GM19397 (cell line): Measurements from ENCODE around the gene ZFAND2B.
A peak's percentile ranks its signal among the peaks of the same experiment; 100 is the strongest.

Source experiments
- ATAC-seq: cut with Tn5 transposase; IDR thresholded peaks from one replicate; pipeline ENCODE4 v1.9.1; 2021; ENCODE audit warnings: mild to moderate bottlenecking, moderate library complexity; ENCODE audit not compliant: unreplicated experiment

The ZFAND2B gene

DNA sequence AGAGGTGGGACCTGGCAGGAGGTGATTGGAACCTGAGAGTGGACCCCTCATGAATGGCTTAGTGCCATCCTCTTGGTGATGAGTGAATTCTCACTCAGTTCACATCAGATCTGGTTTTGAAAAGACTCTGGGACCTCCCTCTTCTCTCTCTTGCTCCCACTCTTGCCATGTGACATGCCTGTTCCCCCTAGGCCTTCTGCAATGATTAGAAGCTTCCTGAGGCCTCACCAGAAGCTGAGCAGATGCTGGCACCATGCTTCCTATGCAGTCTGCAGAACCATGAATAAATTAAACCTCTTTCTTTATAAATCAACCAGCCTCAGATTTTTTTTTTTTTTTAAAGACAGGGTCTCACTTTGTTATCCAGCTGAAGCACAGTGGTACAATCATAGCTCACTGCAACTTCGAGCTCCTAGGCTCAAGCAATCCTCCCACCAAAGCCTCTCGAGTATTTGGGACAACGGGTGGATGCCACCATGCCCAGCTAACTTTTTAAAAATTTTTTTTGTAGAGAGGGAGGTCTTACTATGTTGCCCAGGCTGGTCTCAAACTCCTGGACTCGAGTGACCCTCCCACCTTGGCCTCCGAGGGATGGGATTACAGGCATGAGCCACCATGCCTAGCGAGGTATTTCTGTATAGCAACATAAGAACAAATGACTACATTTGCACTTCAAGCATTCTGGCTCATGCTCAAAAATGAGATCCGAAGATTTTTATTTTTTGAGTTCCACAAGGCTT lies 2.0 kb upstream of the ZFAND2B start:
- no peak for ATAC-seq

GRCh38 chr2:219205165-219205538 lies 1.4 kb upstream of the ZFAND2B start:
- no peak for ATAC-seq

- no peak for ATAC-seq
Observed at GRCh38 chr2:219205981-219206327, 628 bp upstream of the ZFAND2B start.

GRCh38 chr2:219207134-219207883 lies 727 bp downstream of the ZFAND2B start:
- ATAC-seq = no peak

- ATAC-seq = no peak
Observed at GRCh38 chr2:219207884-219208740, 1.5 kb downstream of the ZFAND2B start.

DNA sequence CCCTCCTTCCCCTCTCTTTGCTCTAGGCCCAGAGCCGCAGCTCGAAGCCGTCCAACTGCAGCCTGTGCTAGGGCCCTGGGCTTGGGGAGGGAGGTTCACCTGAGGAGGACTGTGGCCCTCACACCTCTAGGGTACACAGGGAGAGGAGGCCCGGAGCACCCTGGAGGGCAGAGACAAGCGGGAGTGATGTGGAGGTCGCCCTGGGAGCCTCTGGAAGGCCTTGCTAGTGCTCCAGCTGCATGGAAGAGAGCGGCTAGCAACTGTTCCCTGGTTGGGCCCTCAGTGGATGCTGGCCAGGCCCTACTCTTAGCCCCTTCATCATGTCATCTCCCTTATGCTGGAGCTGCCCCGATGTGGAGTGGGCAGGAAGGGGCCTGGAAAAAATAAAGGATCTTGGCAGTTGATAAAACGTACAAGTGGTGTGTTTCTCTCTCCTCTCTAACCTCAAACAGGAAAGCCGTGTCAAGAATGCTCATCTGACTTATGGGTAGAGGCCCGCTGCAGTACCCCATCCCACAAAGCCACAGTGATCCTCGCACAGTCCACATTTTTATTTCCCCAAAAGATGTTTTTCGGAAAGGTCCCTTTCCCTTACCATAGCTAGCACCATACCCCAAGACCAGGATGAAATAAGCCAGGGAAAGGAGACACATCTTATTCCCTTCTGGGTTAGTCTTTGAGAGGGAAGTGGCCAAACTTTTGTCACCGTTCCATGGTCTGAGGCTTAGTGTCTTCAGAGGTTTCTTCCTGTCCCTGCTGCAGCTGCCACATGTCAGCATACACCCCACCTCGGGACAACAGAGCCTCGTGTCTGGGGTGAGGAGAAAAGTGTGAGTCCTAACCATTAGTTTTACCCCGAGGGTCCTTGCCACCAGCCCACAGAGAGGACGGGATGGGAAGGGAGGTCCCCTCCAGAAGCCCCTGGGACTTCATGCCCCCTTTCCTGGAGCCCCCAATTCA lies 2.9 kb downstream of the ZFAND2B start:
- ATAC-seq = no peak

GRCh38 chr2:219210196-219210885 lies 3.8 kb downstream of the ZFAND2B start:
- ATAC-seq = no peak

- no peak for ATAC-seq
Observed at GRCh38 chr2:219210886-219211362, 4.3 kb downstream of the ZFAND2B start.

DNA sequence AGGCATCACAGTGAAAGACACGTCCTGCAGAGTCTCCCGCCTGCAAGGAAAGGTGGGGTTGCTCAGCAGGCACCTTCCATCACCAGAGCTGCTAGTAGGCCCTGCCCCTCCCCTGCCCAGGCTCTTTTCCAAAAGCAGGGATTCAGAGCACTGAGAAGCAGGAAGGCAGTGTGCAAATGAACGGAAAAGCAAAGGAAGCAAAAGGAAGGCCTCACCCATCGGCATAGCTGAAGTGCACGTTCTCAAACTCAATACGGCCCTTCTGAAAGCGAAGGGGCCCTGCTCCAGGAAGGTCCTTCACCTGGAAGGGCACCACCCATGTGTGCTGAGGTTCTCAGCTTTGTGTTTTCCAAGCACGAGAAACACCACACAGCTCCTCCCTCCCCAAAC lies 6.4 kb downstream of the ZFAND2B start:
- no peak for ATAC-seq

GRCh38 chr2:219213486-219214071 lies 7.0 kb downstream of the ZFAND2B start:
- no peak for ATAC-seq

DNA sequence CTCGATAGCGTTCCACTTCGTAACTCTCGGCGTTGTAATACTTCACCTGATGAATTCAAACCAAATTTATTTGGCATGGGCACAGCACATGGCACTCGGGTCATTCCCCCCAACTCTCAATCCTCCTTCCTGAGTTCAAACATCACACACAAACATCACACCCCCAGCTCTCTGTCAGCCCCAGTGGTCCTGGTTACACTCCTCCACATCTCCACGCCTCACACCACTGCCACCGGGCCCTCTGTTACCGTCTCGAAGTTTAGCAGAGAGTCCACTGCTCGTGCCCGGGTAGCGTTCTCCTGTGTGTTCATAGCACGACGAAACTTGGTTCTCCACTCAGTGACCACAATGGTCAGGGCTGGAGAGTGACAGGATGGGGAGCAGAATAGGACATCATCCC lies 7.6 kb downstream of the ZFAND2B start:
- ATAC-seq = no peak

DNA sequence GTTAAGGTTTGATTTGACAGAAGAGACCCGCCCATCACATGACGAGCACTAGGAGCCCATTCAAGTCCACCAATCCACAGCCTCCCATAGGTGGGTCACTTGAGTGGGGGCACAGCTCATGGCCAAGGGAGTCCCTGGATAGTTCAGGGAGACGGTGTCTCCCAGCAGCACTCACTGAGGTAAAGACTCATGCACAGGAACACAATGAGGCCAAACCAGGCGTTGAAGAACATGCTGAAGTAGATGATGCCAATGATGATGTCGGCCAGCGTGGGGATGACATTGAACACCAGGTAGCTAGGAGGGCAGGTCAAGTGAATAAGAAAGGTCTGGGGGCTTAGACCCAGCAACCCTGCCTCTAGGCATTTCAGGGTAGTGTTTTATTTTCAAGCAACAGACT lies 8.2 kb downstream of the ZFAND2B start:
- ATAC-seq = no peak

DNA sequence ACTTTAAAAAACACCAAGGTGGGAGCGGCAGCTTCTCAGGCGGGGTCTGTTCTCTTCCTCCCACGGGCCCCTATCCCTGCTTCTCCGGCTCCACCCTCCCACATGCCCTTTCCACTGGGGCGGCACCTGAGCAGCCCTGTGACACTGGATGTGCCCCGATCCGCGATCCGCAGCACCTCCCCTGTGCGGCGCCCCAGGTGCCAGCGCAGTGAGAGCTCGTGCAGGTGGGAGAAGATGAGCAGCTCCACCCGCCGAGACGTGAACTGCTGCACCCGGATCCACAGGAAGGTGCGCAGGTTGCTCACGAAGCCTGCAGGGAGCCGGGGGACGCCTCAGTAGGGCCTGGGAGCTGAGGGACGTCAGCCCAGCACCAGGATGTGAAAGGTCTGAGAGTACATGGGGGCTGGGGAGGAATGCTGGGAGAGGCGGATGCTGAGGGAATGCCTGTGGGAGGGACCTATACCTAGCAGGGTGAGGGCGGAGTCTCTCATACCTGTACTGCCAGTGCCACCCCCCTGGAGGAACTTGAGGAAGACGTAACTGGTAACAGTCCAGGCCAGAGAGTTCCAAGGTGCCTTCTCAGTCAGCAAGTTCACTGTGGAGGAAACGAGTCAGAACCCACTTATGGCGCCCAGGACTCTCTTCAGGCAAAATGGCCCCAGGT lies 9.4 kb downstream of the ZFAND2B start:
- no peak for ATAC-seq

- ATAC-seq = no peak
Observed at GRCh38 chr2:219216535-219216915, 9.9 kb downstream of the ZFAND2B start.

DNA sequence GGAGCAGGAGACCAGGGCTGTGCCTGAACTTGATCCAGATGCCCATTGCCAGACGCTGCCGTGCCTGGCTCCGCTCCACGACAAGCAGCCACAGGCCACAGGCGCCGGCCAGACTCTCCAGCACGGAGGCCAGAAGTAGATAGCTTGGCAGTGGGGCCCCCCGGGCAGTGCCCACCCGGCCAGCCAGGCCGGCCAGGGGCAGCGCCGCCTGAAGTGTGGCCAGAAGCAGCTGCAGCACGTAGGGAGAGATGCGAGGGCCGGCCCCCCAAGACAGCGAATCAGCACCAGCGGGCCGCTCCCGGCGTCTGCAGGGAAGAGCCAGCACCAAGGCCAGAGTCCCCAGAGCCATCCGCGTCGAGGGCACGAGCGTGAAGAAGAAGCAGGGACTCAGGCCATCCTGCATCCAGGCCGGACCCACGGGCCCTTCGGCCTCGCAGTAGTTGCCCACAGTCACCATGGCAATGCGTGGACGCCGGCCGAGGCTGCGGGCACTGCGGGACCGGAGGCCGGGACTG lies 11.7 kb downstream of the ZFAND2B start:
- peak; percentile 24 for ATAC-seq

- ATAC-seq = peak; percentile 77
Observed at GRCh38 chr2:219218732-219219701, 12.4 kb downstream of the ZFAND2B start, which contains the start of gene ABCB6. Gene ABCB6, minus strand, starts transcription at chr2:219218958. Its CDS starts 285 bp downstream, at chr2:219218673.

DNA sequence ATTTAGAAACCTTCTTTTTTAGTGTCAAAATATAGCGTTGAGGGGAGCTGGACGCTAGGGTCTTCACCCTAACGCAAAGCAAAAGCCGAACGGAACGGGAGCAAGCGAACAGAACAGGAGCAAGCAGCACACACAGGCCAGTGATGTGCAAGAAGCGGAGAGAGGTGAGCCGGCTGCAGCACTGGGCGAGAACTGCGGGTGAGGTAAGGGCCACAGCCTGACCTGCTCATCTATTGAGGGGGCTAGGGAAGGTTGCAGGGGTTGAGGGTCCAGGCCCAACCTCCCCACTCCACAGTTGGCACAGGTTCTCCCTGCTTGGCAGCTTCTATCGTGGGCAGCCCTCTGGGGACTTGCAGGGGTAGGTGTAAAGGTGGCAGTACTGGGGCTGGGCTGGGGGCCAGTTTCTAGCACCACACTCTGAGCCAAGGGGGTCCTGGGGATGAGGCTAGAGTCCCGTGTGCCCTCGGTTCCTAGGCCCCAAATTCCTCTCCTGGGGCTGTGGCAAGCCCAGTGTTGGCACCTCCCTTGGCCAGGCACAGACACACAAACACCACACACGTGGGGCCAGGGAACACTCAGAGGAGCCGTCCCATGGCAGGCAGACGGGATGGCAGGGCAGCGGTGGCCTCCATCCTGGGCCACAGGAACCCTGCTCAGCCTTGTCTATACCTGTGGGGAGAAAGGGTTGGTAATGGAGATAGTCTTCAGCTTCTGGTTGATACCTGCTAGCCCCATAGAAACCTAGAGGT lies 13.4 kb downstream of the ZFAND2B start:
- ATAC-seq = no peak
